Measurements from ENCODE around the gene OR4D10. TPM values are rescaled to one million over a fixed set of nuclear protein-coding genes. Genes with fewer than 3 reads are reported as not detected.

OR4D10 gene
- total RNA-seq, 1 experiment from 2014 or later: not detected

DNA sequence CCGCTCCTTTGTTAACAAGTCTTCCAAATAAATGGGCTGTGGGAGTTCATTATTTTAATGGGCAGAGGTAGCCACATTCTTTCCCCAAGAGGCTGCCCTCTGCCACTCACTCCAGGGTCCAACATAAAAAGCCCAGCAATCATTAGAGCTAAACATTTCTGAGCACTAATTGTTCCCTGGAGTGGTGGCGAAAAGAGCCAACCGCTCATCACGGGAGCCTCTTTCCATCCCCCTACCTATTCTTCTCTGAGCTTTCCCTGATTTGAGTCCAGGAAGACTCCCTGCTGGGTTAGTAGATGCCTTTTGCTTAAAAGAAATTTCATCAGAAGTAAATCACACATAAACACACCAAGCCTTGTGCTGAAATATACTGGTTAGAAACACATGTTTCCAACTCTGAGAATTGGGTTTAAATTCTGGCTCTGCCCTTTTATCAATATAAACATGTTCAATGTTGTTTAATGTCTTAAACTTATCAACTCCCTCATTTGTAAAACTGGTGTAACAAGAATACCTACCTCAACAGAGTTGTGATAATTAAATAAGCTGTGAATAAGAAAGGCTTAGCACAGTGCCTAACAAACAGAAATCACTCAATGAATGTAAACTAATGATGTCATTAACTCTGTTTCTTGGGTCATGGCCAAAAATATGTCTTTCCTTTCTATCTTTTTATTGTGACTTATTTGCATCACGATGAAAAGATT is 46.6 kb upstream of the OR4D10 start, which contains the start of gene OR5A2:
OR5A2 (minus strand) TSS at position 53 of the 707 bp plus-strand sequence. CDS start 3,460 bp downstream, outside the sequence.
- Histone ChIP-seq H3K36me3 (ENCODE audit: control insufficient read depth in 1 of 2, insufficient read depth in 2 of 2, low read length in 2 of 2) (no peaks in the 10 kb centered on the region), H3K4me3 (replicated peaks in 1 of 2; ENCODE audit: low read depth in 1 of 2, low read length in 2 of 2) (no peak within 1 kb of the TSS), H4K20me1 (ENCODE audit: insufficient read depth) (no peaks in the 10 kb centered on the region), H3K27me3 (ENCODE audit: insufficient read depth, low read length) (no peaks in the 10 kb centered on the region), H3K4me2 (ENCODE audit: low read length) (no peak within 1 kb of the TSS), H3K9me3 (ENCODE audit: control insufficient read depth in 1 of 2, insufficient read depth in 1 of 2, low read depth in 1 of 2, low read length in 2 of 2) (no peaks in the 10 kb centered on the region), H3K9ac (ENCODE audit: low read length) (no peak within 1 kb of the TSS), H3K4me1 (ENCODE audit: control insufficient read depth in 1 of 2, insufficient read depth in 2 of 2, low read length in 2 of 2) (no peaks in the 10 kb centered on the region), H3K27ac (ENCODE audit: low read depth, low read length) (no peak within 1 kb of the TSS), H3K9me2 (ENCODE audit: insufficient read depth) (no peaks in the 10 kb centered on the region), H2AFZ (ENCODE audit: low read depth, low read length, poor library complexity, severe bottlenecking) (no peak within 1 kb of the TSS), H3K79me2 (ENCODE audit: insufficient read depth, low read length) (no peaks in the 10 kb centered on the region)
- RAD21 ChIA-PET (ENCODE audit: low non-redundant PET in 1 of 2, low total read pairs in 2 of 2, uncharacterized antibody in 2 of 2, unreplicated experiment in 2 of 2): no interaction called here
- no TSS peak for BruUV-seq (replicated peaks)
- DNase-seq (ENCODE audit: low read depth, low spot score): no peak
- intact Hi-C loops (cut with micrococcal nuclease): no loop called here
- POLR2A ChIA-PET: no interaction called here
- CTCF ChIA-PET: no interaction called here
- TF ChIP-seq, protein P1, sequence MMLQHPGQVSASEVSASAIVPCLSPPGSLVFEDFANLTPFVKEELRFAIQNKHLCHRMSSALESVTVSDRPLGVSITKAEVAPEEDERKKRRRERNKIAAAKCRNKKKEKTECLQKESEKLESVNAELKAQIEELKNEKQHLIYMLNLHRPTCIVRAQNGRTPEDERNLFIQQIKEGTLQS (IDR thresholded peaks at IDR 0.05): no peak
- no peak for TF ChIP-seq SIN3A (IDR thresholded peaks at IDR 0.05; ENCODE audit: low read depth)
- TF ChIP-seq ZFX (IDR thresholded peaks at IDR 0.05): no peak
- no peak for TF ChIP-seq TCF7L2 (IDR thresholded peaks at IDR 0.05; ENCODE audit: borderline replicate concordance, extremely low read depth, insufficient read depth, insufficient read length)
- TF ChIP-seq ELF1 (IDR thresholded peaks at IDR 0.05; ENCODE audit: borderline replicate concordance, low read depth): no peak
- TF ChIP-seq RAD21 (IDR thresholded peaks at IDR 0.05; ENCODE audit: low read depth): no peak
- TF ChIP-seq FOSL1 (IDR thresholded peaks at IDR 0.05; ENCODE audit: low read depth): no peak
- TF ChIP-seq POLR2A (IDR thresholded peaks at IDR 0.05; ENCODE audit: borderline replicate concordance, extremely low read depth, insufficient read depth, insufficient read length): no peak
- TF ChIP-seq, protein P2, sequence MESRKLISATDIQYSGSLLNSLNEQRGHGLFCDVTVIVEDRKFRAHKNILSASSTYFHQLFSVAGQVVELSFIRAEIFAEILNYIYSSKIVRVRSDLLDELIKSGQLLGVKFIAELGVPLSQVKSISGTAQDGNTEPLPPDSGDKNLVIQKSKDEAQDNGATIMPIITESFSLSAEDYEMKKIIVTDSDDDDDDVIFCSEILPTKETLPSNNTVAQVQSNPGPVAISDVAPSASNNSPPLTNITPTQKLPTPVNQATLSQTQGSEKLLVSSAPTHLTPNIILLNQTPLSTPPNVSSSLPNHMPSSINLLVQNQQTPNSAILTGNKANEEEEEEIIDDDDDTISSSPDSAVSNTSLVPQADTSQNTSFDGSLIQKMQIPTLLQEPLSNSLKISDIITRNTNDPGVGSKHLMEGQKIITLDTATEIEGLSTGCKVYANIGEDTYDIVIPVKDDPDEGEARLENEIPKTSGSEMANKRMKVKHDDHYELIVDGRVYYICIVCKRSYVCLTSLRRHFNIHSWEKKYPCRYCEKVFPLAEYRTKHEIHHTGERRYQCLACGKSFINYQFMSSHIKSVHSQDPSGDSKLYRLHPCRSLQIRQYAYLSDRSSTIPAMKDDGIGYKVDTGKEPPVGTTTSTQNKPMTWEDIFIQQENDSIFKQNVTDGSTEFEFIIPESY (IDR thresholded peaks at IDR 0.05; ENCODE audit: extremely low read depth, insufficient replicate concordance, low read length): no peak
- ATAC-seq: no peak
